Motor neuron (in vitro differentiated cells): ENCODE measurements around the gene MYO15B. TPM values are rescaled to one million over a fixed set of nuclear protein-coding genes. Genes with fewer than 3 reads are reported as not detected.
"Not testable (repeated sequence)": the region's sequence is repeated elsewhere in the genome, so short reads cannot be mapped to it uniquely, and the experiment has no call there.

Source experiments
- ATAC-seq, 8 experiments: fragments of 200-7000 bp; cut with Tn5 transposase; replicated peaks in 6 of 8; 2 replicates each; pipeline ENCODE4 v1.8.0; 2021; ENCODE audit warnings: mild to moderate bottlenecking in 8 of 8, moderate library complexity in 8 of 8
- H3K27ac ChIP-seq, 2 donors: fragments of 250-450 bp; sonication (Bioruptor Pico); 2 replicates each; pipeline ENCODE4 v1.9.0; 2021; ENCODE audit warnings: antibody characterized with exemption in 2 of 2, mild to moderate bottlenecking in 2 of 2, moderate library complexity in 1 of 2
- H3K4me1 ChIP-seq, 2 donors: fragments of 250-450 bp; sonication (Bioruptor Pico); replicated peaks in 1 of 2; 2 replicates each; pipeline ENCODE4 v1.6.1; 2021; ENCODE audit warnings: antibody characterized with exemption in 2 of 2, mild to moderate bottlenecking in 2 of 2, moderate library complexity in 1 of 2
- H3K4me3 ChIP-seq, 5 donors: fragments of 250-450 bp; sonication (Bioruptor Pico); 2 replicates each; pipeline ENCODE4 v1.9.0; 2021; ENCODE audit warnings: antibody characterized with exemption in 5 of 5, mild to moderate bottlenecking in 5 of 5, moderate library complexity in 4 of 5
- WGBS, 10 experiments: fragments of 450-650 bp; shearing (Covaris generic); methylation state at CpG; one replicate each; pipeline ENCODE4 v1.0.0; 2022; 5-methylcytosine and 5-hydroxymethylcytosine counted together
- in situ Hi-C, 9 experiments: fragments of 400-800 bp; cut with MboI; loops; one replicate each; pipeline ENCODE4 v1.15.0; 2021; ENCODE audit warnings: low sequenced_read_pairs in 9 of 9, low pct_unique_long_range_greater_than_20kb in 2 of 9; ENCODE audit not compliant: unreplicated experiment in 9 of 9
- total RNA-seq, 8 experiments: library from RNA; unstranded; fragments of 300-600 nt; gene quantifications; 2 replicates each; pipeline versions ENCODE4 v1.2.3 to v1.2.4, GENCODE V29; 2022

Gene MYO15B
- total RNA-seq, 8 experiments from 2014 or later = 2.9 to 31.5 (median 4.5) TPM

- ATAC-seq = no peak
- 50 to 89% (median 80%) methylated on average over 1 to 3 of the region's 12 CpGs; no CpG with 5 or more reads in 5 of the 10 experiments for WGBS, 10 experiments
- in situ Hi-C loops = no loop called here
- Histone ChIP-seq H3K4me1 (peaks cover 0 to 10% of the 10 kb centered on the region in 2 donors), H3K4me3 (no peak overlapping the region), H3K27ac (no peak overlapping the region)
Measured at GRCh38 chr17:75590849-75591721, 3.5 kb downstream of the MYO15B start.

- peaks cover 0 to 10% of the 10 kb centered on the region in 2 donors for H3K4me1 ChIP-seq
- no peak for ATAC-seq
- 14 to 100% (median 73%) methylated on average over 1 of the region's 7 CpGs; no CpG with 5 or more reads in 6 of the 10 experiments for WGBS, 10 experiments
- H3K4me3 ChIP-seq = no peak overlapping the region
- H3K27ac ChIP-seq = no peak overlapping the region
- in situ Hi-C loops = no loop called here
Measured at GRCh38 chr17:75591722-75592302, 4.2 kb downstream of the MYO15B start.

- 67 to 100% (median 86%) methylated on average over 1 to 3 of the region's 17 CpGs; no CpG with 5 or more reads in 7 of the 10 experiments for WGBS, 10 experiments
Measured at GRCh38 chr17:75592348-75593020, 4.9 kb downstream of the MYO15B start.

GRCh38 chr17:75593430-75593829, 5.8 kb downstream of the MYO15B start:
- H3K4me1 ChIP-seq, H3K4me3 ChIP-seq, in situ Hi-C loops, ATAC-seq, H3K27ac ChIP-seq: not testable (repeated sequence)
- 49 to 100% (median 67%) methylated on average over 2 to 7 of the region's 9 CpGs; no CpG with 5 or more reads in 4 of the 10 experiments for WGBS, 10 experiments

More at GRCh38 chr17:75592348-75593020, 4.9 kb downstream of the MYO15B start:
- Histone ChIP-seq H3K4me3 (no peak overlapping the region), H3K4me1 (peaks cover 0 to 10% of the 10 kb centered on the region in 2 donors), H3K27ac (no peak overlapping the region)
- in situ Hi-C loops = no loop called here
- no peak for ATAC-seq

GRCh38 chr17:75594499-75595283, 7.1 kb downstream of the MYO15B start:
- in situ Hi-C loops = no loop called here
- peak in 2 of 8 experiments; percentile 7 to 26 for ATAC-seq
- Histone ChIP-seq H3K4me1 (peaks cover 0 to 5% of the 10 kb centered on the region in 2 donors), H3K4me3 (no peak overlapping the region), H3K27ac (no peak overlapping the region)
- 27 to 100% (median 79%) methylated on average over 1 to 6 of the region's 28 CpGs; no CpG with 5 or more reads in 4 of the 10 experiments for WGBS, 10 experiments

- ATAC-seq = peak in 2 of 8 experiments; percentile 7 to 19
- in situ Hi-C loops = no loop called here
Measured at GRCh38 chr17:75595284-75595919, 7.8 kb downstream of the MYO15B start.

GRCh38 chr17:75595920-75596313, 8.3 kb downstream of the MYO15B start:
- in situ Hi-C loops = no loop called here
- WGBS, 10 experiments = 52 to 100% (median 76%) methylated on average over 1 to 5 of the region's 6 CpGs; no CpG with 5 or more reads in 7 of the 10 experiments
- H3K4me1 ChIP-seq = no peaks in the 10 kb centered on the region
- no peak overlapping the region for H3K4me3 ChIP-seq
- H3K27ac ChIP-seq = no peak overlapping the region
- no peak for ATAC-seq

More at GRCh38 chr17:75595284-75595919, 7.8 kb downstream of the MYO15B start:
- WGBS, 10 experiments = 40 to 83% (median 53%) methylated on average over 1 to 5 of the region's 13 CpGs; no CpG with 5 or more reads in 7 of the 10 experiments
- Histone ChIP-seq H3K27ac (no peak overlapping the region), H3K4me3 (no peak overlapping the region), H3K4me1 (no peaks in the 10 kb centered on the region)

GRCh38 chr17:75596320-75597087, 8.9 kb downstream of the MYO15B start:
- no peak overlapping the region for H3K4me3 ChIP-seq
- no peak overlapping the region for H3K27ac ChIP-seq
- WGBS, 10 experiments = 17 to 100% (median 70%) methylated on average over 1 to 9 of the region's 17 CpGs; no CpG with 5 or more reads in 4 of the 10 experiments
- no peak for ATAC-seq
- no peaks in the 10 kb centered on the region for H3K4me1 ChIP-seq
- in situ Hi-C loops = no loop called here

GRCh38 chr17:75601057-75601987, 13.7 kb downstream of the MYO15B start:
- in situ Hi-C loops = no loop called here
- Histone ChIP-seq H3K27ac (no peak overlapping the region), H3K4me3 (no peak overlapping the region), H3K4me1 (no peaks in the 10 kb centered on the region)
- WGBS, 10 experiments = 32 to 100% (median 65%) methylated on average over 1 to 16 of the region's 28 CpGs; no CpG with 5 or more reads in 4 of the 10 experiments
- ATAC-seq = peak; percentile 44 to 88 (median 56)

GRCh38 chr17:75602644-75603043, 15.0 kb downstream of the MYO15B start:
- Histone ChIP-seq H3K4me1 (no peaks in the 10 kb centered on the region), H3K4me3 (no peak overlapping the region), H3K27ac (no peak overlapping the region)
- 40 to 100% (median 100%) methylated on average over 1 of the region's 12 CpGs; no CpG with 5 or more reads in 7 of the 10 experiments for WGBS, 10 experiments
- in situ Hi-C loops = no loop called here
- ATAC-seq = peak in 2 of 8 experiments; percentile 16 to 21
